CD4-positive, alpha-beta T cell (primary cell): ENCODE measurements around the gene FBN1. TPM values are rescaled to one million over a fixed set of nuclear protein-coding genes. Genes with fewer than 3 reads are reported as not detected.

Experiments
- ATAC-seq: fragments of 200-7000 bp; cut with Tn5 transposase; one replicate; pipeline ENCODE4 v1.10.0; 2022; ENCODE audit warnings: mild to moderate bottlenecking; ENCODE audit not compliant: poor library complexity
- CTCF ChIA-PET: fragments of 350-600 bp; sonication (Branson Sonifier 250); formaldehyde crosslinking; loops from one replicate; lab custom pipeline; 2021; ENCODE audit warnings: antibody characterized with exemption, inconsistent platforms; lab: Charles Lee
- POLR2A ChIA-PET: fragments of 350-600 bp; sonication (Branson Sonifier 250); formaldehyde crosslinking; loops from one replicate; lab custom pipeline; 2021; ENCODE audit warnings: antibody characterized with exemption, inconsistent platforms; lab: Charles Lee
- DNase-seq, 14 experiments: peaks; one replicate each; pipeline ENCODE4 v3.0.0-alpha.2; 2013 to 2020; ENCODE audit warnings: mixed read lengths in 2 of 14
- H3K27ac ChIP-seq, 2 donors: one replicate each; pipeline versions ENCODE4 v1.5.1 to v1.7.0; 2013; ENCODE audit warnings: low read length in 2 of 2, low read depth in 1 of 2, mild to moderate bottlenecking in 1 of 2
- H3K27me3 ChIP-seq, 2 experiments: 1 replicate in 1 of 2; 2 replicates in 1 of 2; pipeline versions ENCODE4 v1.6.1 to v1.7.0; 2013; ENCODE audit warnings: low read length in 2 of 2, control low read depth in 1 of 2, mild to moderate bottlenecking in 1 of 2, moderate library complexity in 1 of 2; ENCODE audit not compliant: insufficient read depth in 2 of 2, control insufficient read depth in 1 of 2
- H3K36me3 ChIP-seq: one replicate; pipeline ENCODE4 v1.6.1; 2013; ENCODE audit warnings: low read length, control low read depth; ENCODE audit not compliant: insufficient read depth
- H3K4me1 ChIP-seq: one replicate; pipeline ENCODE4 v1.6.1; 2013; ENCODE audit warnings: low read length, control low read depth; ENCODE audit not compliant: insufficient read depth
- H3K4me3 ChIP-seq: one replicate; pipeline ENCODE4 v1.5.1; 2013; ENCODE audit warnings: mild to moderate bottlenecking, low read length, moderate library complexity
- H3K9me3 ChIP-seq, 2 experiments: 1 replicate in 1 of 2; 2 replicates in 1 of 2; pipeline versions ENCODE4 v1.6.1 to v1.7.0; 2013; ENCODE audit warnings: low read length in 2 of 2, mild to moderate bottlenecking in 2 of 2, control low read depth in 1 of 2, moderate library complexity in 1 of 2; ENCODE audit not compliant: control insufficient read depth in 1 of 2, insufficient read depth in 1 of 2
- H3K27ac Mint-ChIP-seq: one replicate; pipeline ENCODE4 v1.8.0; 2020; ENCODE audit warnings: mixed read lengths
- H3K27me3 Mint-ChIP-seq: one replicate; pipeline ENCODE4 v1.8.0; 2021; ENCODE audit warnings: mixed read lengths
- H3K36me3 Mint-ChIP-seq: one replicate; pipeline ENCODE4 v1.8.0; 2021; ENCODE audit warnings: low read depth, mixed read lengths
- H3K4me1 Mint-ChIP-seq: one replicate; pipeline ENCODE4 v1.8.0; 2021; ENCODE audit warnings: low read depth, mixed read lengths
- H3K4me3 Mint-ChIP-seq: one replicate; pipeline ENCODE4 v1.8.0; 2020; ENCODE audit warnings: mild to moderate bottlenecking, mixed read lengths
- H3K9me3 Mint-ChIP-seq: one replicate; pipeline ENCODE4 v1.8.0; 2020; ENCODE audit warnings: mixed read lengths
- intact Hi-C, 2 experiments: fragments of 100-400 bp; cut with DNase I in 1 of 2; cut with micrococcal nuclease in 1 of 2; formaldehyde crosslinking; loops; one replicate each; pipeline versions ENCODE4 v1.15.1 to v1.9.0; 2023 to 2025; cut with DNase I, micrococcal nuclease
- total RNA-seq, 174 experiments: library from RNA in 2 of 174; stranded (reverse) in 2 of 174; gene quantifications; one replicate each; pipeline ENCODE4 v1.2.3 and lab custom pipeline; 2021 to 2026
- TF ChIP-seq, protein P1 (sequence below): fragments of 200-600 bp; IDR thresholded peaks from one replicate; pipeline ENCODE4 v1.8.0; 2022; ENCODE audit warnings: antibody characterized with exemption, mild to moderate bottlenecking

Gene FBN1
- total RNA-seq, 2 experiments from 2014 or later: 0.11 to 0.25 TPM

DNA sequence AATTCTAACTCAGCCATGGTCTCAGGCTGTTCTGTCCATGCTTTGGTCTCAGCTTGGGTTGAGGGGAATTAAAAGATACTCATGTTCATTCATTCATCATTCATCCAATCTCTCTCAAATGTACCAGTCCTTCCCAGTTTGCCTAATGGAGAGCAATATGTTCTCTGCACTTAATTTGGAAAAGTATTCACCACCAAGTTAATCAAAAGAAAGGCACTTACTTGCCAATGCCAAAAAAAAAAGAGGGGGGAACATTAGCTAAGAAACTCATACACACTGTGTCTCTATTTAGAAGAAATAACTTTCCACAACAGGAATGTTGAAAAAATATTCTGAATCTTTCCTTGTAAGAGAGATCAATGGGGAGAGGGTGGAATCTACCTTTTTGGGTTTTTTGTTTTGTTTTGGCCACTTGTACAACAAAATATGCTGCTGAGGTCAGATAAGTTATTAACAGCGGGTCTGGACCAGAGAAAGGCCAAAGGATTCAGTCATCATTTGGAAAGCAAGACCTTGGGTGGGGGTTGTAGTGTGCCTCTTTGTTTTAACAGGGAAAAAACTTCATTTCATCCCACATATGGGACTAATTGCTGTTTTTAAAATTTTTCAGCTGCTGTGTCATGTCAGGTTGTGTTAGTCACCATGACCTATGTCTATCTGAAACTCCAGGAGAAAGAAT is 152.3 kb downstream of the FBN1 start:
- Mint-ChIP-seq H3K27ac (no peak overlapping the region), H3K4me3 (no peak overlapping the region), H3K9me3 (no peaks in the 10 kb centered on the region), H3K4me1 (no peaks in the 10 kb centered on the region), H3K27me3 (no peaks in the 10 kb centered on the region), H3K36me3 (no peaks in the 10 kb centered on the region)
- CTCF ChIA-PET: interaction anchor here (1.1 kb wide), 1 partner anchor 9 kb away, joined by 3 read pairs; no protein-coding TSS in a partner anchor
- H3K27me3 ChIP-seq: no peaks in the 10 kb centered on the region
- H3K36me3 ChIP-seq: no peaks in the 10 kb centered on the region
- TF ChIP-seq, protein P1, sequence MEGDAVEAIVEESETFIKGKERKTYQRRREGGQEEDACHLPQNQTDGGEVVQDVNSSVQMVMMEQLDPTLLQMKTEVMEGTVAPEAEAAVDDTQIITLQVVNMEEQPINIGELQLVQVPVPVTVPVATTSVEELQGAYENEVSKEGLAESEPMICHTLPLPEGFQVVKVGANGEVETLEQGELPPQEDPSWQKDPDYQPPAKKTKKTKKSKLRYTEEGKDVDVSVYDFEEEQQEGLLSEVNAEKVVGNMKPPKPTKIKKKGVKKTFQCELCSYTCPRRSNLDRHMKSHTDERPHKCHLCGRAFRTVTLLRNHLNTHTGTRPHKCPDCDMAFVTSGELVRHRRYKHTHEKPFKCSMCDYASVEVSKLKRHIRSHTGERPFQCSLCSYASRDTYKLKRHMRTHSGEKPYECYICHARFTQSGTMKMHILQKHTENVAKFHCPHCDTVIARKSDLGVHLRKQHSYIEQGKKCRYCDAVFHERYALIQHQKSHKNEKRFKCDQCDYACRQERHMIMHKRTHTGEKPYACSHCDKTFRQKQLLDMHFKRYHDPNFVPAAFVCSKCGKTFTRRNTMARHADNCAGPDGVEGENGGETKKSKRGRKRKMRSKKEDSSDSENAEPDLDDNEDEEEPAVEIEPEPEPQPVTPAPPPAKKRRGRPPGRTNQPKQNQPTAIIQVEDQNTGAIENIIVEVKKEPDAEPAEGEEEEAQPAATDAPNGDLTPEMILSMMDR: no peak
- ATAC-seq: no peak
- H3K27ac ChIP-seq: no peak overlapping the region
- no peaks in the 10 kb centered on the region for H3K9me3 ChIP-seq
- H3K4me1 ChIP-seq: no peaks in the 10 kb centered on the region
- H3K4me3 ChIP-seq: no peak overlapping the region
- no peak for DNase-seq
- intact Hi-C loops: no loop called here
- POLR2A ChIA-PET: no interaction called here

DNA sequence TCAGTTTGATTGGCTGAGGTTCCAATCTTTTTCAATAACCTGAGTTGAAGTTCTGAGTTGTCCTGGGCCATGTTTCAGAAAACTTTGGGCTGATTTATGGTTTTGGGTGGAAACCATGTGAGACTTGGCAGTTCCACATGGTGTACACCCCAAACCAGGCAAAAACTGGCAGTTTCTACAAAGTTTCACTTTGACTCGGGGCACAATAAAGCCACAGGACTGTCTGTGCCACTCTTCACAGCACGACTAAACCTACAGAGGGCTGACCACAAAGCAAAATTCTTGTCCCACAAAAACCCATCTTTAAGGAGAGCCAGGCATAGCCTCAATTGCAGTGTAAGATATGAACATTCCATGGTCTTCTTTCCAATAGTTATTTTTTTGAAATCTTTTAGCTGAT is 159.3 kb downstream of the FBN1 start:
- Mint-ChIP-seq H3K9me3 (no peaks in the 10 kb centered on the region), H3K4me3 (no peak overlapping the region), H3K27ac (no peak overlapping the region), H3K27me3 (no peaks in the 10 kb centered on the region), H3K4me1 (no peaks in the 10 kb centered on the region), H3K36me3 (no peaks in the 10 kb centered on the region)
- CTCF ChIA-PET: no interaction called here
- Histone ChIP-seq H3K4me3 (no peak overlapping the region), H3K27ac (no peak overlapping the region), H3K27me3 (no peaks in the 10 kb centered on the region), H3K36me3 (no peaks in the 10 kb centered on the region), H3K4me1 (no peaks in the 10 kb centered on the region), H3K9me3 (no peaks in the 10 kb centered on the region)
- TF ChIP-seq, protein P1: no peak
- intact Hi-C loops: no loop called here
- ATAC-seq: no peak
- POLR2A ChIA-PET: no interaction called here
- no peak for DNase-seq

DNA sequence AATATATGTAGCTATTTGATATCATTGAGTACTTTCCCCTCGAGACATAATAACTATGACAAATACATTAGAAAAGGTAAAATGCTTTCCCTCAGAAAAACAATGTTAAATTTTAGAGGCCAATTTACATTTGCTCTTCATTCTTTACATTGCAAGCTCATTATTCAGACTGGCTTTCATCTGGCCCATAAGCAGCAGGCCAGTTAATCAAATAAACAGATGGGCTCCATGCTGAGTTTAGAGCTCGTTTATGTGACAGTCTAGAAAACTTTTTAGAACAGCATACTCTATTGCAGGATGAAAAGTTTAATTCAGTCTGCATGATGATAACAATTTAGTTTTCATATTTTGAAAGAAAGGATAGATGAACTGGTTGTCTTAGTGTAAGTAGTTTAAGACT is 163.7 kb downstream of the FBN1 start:
- no peak overlapping the region for H3K4me3 Mint-ChIP-seq
- POLR2A ChIA-PET: no interaction called here
- ATAC-seq (no peak), DNase-seq (no peak)
- intact Hi-C loops: no loop called here
- no peaks in the 10 kb centered on the region for H3K27me3 Mint-ChIP-seq
- Histone ChIP-seq H3K27ac (no peak overlapping the region), H3K9me3 (no peaks in the 10 kb centered on the region), H3K4me3 (no peak overlapping the region), H3K27me3 (no peaks in the 10 kb centered on the region), H3K36me3 (no peaks in the 10 kb centered on the region), H3K4me1 (no peaks in the 10 kb centered on the region)
- no peaks in the 10 kb centered on the region for H3K4me1 Mint-ChIP-seq
- no peaks in the 10 kb centered on the region for H3K9me3 Mint-ChIP-seq
- TF ChIP-seq, protein P1: no peak
- H3K36me3 Mint-ChIP-seq: no peaks in the 10 kb centered on the region
- CTCF ChIA-PET: no interaction called here
- H3K27ac Mint-ChIP-seq: no peak overlapping the region
